HG02623 (cell line): Measurements from ENCODE around the gene ASS1.

ENCODE experiments used
- ATAC-seq: cut with Tn5 transposase; IDR thresholded peaks from one replicate; pipeline ENCODE4 v1.9.1; 2021; ENCODE audit warnings: moderate library complexity; ENCODE audit not compliant: unreplicated experiment

ASS1 gene

DNA sequence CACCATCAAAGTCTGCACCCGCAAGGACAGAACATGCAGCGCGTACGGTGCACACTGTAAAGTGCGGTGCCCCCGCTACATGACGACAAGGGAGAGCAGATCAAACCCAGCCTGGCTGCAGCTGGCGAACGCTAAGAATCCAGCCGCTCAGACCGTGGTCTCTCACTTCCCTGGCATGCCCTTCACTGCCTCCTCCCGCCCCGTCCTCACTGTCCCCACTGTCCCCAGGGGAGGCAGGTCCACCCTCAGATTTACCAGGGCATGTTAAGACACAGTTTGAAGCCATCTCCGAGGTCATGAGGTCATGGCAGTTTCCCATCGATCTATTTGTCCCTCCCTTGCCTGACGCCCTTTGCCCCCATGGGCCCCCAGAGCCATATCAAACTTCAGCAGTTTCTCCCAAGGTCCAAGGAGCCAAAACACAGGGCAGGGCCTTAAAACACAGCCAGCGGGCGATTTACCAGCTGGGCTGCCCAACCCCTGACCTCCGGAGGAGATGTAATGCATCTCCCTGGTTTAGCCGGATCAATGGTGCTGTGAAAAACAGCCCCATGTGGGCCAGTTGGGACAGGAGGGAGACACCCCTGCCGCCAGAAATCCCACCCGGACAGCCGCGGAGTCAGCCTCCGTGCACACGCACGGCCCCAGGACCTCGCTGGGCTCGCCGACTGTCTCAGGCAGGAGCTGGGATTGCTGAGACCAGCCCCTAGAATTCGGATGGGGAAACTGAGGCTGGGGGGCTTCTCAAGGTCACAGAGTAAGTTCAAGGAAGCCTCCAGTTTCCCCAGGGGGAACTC is 82.3 kb downstream of the ASS1 start:
- ATAC-seq = no peak

DNA sequence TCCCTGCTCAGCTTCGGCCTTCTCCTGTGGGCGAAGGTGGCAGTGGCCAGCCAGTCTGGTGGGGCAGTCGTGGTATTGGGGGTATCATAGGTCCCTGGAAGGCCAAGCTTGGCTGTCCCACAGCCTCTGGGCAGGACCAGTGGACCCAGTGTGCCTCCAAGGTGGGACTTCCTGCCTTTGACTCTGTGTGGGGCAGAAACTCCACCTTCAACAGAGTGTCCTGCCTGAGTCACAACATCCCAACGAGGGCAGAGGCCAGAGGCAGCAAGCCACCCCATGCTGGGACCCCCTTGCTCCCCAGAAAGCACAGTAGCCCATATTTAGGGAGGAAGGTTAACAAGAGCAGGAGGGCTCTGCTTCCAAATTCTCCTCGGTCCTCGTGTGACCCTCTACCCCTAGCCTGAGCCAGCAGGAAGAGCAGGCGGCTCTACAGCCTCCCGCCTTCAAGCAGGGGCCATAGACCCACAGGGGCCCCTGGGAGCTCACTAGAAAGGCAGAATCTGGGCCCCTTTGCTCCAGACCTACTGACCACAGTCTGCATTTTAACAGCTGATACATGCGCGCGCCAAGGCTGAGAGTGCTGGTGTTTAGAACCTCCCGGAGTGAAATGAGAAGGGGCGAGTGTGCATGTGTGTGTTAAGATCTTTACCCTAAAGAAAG is 83.0 kb downstream of the ASS1 start:
- no peak for ATAC-seq

DNA sequence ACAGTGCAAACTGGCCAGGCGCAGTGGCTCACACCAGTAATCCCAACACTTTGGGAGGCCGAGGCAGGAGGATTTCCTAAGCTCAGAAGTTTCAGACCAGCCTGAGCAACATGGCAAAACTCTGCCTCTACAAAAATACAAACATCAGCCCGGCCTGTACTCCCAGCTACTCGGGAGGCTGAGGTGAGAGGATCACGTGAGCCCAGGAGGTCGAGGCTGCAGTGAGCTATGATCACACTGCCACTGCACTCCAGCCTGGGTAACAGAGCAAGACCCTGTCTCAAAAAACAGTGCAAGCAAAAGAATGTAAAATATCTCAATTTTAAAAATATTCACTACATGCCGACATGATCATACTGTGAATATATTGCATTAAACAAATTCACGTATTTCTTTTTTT is 83.9 kb downstream of the ASS1 start:
- ATAC-seq = no peak

DNA sequence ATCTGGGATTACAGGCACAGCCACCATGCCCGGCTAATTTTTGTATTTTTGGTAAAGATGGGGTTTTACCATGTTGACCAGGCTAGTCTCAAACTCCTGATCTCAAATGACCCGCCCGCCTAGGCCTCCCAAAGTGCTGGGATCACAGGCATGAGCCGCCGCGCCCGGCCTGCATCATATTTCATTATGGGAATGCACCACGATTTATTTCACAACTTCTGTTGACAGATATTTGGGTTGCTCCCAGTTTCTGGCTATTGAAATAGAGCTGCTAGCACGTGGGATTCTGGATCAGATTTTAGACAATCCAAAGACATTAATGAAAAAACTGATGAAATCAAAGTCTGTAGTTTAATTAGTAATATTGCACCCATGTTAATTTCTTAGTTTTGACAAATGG is 86.2 kb downstream of the ASS1 start:
- ATAC-seq = no peak

DNA sequence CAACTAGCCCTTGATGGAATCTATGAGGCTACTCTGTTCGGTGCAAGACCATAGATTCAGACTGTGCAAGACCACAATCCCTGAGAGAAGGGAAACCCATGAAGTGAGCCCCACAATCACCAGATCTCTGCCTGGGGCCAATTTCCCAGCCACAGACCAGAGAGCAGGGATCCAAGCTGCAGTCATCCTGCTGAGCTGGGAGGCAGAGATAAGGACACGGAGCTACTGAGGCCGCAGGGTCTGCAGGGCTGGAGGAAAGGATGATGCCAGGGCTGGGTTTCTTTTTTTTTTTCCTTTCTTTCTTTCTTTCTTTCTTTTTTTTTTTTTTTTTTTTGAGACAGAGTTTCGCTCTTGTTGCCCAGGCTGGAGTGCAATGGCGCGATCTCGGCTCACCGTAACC is 86.9 kb downstream of the ASS1 start:
- ATAC-seq = no peak

DNA sequence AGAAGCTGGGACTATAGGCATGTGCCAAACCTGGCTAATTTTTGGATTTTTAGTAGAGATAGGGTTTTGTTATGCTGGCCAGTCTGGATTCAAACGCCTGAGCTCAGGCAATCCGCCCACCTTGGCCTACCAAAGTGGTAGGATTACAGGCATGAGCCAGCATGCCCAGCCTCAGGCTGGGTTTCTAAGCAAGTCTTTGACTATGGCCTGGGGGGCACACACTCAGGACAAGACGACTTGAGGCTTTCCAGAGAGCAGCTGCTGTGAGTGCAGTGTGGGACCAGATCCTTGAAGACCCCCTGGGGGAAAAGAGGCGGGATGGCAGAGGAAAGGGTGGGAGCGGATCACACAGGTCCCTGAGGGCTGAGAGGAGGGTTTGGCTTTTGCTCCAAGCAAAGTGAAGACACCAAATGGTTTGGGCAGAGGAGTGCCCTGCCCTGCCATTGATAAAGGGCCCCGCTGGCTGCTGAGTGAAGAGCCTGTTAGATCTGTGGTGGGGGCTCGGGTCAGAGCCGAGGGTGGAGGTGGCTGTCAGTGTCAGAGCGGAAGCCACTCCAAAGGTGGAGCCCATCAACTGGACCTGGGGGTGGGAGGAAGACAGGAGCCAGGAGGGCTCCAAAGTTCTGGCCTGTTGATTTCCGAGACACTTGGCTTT is 87.8 kb downstream of the ASS1 start:
- ATAC-seq = no peak

DNA sequence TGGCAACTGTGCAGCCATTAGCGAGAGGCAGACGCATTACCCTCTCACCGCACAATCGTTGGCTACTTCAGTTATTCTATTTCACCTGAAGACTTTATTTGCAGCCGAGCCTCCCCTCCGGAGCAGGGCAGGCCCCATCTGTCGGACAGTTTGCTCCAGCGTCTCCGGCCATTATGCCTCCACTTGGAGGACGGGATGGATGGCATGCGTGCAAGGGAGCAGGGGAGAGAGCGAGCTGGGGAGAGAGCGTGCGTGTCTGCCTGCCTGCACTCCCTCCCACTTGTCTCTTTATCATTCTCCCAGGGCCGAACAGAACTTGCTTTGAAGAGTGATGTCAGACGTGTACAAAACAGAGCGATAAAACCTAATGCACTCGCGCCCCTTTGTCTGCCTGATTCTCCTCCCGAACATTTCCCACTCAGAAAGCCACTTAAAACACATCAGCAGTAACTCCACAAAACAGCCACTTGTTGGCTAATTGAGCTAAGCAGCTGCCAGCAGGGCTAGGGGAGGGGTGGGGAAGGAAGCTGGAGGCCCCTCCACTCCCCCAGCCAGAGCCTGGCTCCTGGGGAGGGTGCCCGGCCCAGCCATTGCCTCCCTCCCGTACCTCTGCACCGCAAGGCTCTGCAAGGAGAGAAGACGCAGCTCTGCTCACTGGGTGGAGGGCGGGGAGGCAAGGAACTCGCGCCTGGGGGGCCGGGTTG is 91.2 kb downstream of the ASS1 start:
- no peak for ATAC-seq

DNA sequence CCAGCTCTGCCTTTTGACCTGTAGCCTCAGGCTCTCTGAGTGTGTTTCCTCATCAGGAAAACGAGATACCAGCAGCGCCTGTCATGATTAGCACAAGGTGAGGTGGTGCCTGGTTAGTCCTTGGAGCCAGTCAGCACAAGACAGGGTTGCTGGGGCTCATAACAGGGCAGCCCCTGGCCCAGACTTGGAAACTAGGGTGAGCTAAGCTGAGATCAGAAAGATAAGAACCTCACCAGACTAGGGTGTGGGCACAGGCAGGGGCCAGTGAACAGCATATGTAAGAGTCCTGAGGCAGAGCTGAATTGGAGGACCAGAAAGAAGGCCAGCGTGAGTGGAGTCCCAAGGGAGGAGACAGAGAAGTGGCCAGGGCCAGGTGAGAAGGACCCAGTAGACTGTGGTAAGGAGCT is 91.9 kb downstream of the ASS1 start:
- no peak for ATAC-seq

DNA sequence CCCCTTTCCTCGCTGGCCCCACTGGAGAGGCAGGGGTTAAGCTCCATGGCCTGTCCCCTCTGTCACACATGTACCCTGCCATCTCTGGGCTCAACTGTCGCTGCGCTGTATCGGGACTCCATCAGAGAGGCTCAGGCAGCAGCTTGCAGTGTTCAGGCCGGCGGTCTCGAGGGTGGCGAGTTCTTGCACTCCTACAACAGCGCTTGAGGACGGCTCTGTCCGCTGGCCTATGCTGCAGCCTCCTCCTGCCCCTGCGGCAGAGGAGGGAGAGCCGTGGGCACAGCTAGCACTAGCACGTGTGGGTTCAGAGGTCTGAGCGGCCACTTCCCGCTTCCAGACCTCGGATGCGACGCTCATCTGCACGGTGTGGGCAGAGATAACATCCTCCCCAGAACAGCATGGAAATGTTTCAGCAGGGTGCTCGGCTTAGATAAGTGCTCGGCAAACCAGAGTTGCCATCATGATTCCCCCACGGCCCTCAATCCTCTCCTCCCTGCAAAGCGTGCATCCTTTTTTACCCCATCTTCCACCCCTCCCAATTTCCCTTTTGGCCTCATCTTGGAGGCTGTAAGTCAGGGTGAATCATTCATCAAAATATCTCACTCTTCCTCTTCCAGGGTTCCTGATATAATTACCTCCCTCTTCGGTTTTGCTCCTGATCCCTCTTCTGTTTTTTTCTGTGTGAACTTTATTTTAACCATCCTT is 92.7 kb downstream of the ASS1 start:
- ATAC-seq = no peak

DNA sequence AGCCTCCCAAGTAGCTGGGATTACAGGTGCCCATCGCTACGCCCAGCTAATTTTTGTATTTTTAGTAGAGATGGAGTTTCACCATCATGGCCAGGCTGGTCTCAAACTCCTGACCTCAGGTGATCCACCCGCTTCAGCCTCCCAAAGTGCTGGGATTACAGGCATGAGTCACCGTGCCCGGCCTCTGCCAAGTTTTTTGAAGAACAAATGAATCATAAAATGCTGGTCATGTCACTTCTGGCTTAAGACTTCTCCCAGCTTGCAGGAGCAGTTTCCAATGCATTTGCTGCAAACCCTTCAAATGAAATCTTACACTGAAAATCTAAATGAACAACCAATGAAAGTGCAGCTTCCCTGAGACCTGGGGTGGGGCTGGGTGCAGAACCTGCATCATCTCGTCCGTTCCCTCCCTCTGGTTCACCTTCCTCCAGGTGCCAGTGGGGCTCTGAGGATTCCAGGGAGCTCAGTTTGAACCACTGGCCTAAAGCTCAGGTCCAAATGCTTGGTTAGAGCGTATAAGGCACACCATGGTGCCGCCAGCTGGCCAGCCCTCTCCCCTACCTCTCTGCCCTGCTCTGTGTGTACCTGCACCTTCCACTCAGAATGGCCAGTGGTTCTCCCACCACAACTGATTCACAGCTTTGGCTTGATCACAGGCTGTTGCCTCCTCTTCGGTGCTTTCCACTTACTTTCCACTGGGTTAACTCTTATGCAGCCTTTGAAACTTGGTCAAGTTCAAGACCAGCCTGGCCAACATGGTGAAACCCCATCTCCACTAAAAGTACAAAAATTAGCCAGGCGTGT is 94.9 kb downstream of the ASS1 start:
- no peak for ATAC-seq

DNA sequence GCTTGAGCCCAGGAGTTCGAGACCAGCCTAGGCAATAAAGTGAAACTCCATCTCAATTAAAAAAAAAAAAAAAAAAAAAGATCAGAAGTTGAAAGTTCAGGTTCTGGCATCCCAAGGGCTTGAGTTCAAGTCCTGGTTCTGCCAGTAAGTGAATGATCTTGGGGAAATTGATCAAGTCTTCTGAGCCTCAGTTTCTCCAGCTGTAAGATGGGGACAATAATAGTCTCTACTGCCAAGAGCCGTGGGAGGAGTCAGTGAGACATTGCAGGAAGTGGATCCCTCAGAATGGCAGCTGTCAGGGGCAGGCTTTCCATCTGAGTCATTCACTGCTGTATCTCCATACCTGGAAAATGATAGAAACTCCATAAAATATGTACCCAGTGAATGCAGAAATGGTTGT is 96.8 kb downstream of the ASS1 start:
- no peak for ATAC-seq

DNA sequence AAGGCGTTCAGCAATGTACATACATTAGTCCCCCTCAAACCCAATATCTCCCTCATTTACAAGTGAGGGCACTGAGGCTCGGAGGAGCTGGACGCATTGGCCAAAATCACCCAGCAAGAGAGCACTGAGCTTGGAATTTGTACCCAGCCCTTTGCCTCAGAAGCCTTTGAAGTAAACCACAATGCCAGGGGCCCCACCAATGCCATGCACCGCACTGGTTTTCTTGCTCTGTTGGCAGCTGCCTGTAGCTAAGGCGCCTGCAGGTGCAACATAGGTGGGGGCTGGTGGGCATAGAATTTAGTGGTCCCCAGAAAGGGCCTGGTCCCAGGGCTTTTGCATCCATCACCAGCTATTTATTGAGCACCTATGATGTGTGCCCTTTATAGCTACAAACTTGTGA is 97.3 kb downstream of the ASS1 start:
- no peak for ATAC-seq

DNA sequence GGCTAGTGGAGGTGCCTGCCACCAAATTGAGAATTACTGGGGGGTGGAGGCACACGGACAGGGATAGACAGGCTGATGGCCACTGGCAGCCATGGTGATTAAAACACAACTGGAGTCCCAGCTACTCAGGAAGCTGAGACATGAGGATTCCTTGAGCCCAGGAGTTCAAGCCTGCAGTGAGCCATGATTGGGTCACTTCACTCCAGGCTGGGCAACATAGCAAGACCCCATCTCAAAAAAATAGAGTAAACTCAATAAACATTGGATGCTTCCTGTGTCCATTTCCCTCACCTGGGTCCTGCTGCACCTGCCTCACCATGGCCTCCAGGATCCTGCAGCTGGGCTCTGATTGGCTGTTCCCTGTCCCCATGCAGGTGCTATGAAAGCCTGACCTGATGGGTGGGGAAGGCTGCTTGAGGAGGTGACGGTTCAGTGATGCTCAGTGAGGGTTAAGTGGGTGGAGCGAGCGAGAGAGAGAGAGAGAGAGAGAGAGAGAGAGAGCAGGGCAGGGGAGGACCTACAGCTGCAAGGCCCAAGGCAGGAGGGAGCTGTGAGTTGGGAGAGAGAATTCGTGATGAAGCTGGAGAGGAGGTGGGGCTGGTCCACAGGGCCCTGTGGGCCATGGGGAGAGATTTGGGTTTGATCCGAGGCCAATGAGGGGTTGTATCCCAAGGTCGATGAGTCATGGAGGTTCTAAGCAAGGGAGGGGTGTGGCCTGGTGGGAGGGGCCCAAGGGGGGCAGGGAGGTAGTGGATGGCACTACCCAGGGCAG is 97.9 kb downstream of the ASS1 start:
- ATAC-seq = no peak

DNA sequence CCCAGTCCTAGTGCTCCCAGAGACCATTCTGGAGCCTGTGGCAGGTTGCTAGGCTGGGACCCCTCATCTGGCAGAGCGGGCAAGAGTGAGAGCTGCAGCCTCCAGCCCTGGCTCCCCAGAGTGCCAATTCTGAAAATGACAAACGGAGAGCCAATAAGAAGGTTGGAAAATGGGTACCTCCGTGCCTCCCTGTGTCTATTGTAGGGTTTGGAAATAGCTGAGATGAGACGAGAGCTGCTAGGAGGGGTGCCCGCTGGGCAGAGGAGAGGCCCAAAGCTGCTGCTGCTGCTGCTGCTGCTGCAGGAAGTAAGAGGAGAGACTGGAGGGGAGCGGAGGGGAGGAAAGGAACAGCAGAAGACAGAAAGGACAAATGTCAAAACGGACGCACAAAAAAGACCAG is 98.6 kb downstream of the ASS1 start:
- no peak for ATAC-seq

DNA sequence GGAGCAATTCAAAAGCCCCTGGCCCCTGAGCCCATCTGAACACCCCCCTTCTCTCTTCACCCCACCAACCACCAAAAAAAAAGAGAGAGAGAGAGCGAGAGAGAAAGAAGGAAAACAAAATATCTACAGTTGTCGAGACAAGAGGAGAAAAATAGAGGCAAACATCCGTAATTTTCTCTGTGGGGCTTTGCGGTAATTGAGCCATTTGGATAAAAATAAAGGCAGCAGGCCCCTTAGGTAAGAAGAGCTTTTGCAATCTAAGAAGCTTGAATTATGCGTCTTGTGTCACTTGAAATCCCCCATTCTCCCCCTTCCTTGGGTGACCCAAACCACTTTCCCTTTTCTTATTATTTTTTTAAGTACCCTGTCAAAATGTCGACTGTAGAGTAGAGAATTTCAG is 99.1 kb downstream of the ASS1 start:
- no peak for ATAC-seq

DNA sequence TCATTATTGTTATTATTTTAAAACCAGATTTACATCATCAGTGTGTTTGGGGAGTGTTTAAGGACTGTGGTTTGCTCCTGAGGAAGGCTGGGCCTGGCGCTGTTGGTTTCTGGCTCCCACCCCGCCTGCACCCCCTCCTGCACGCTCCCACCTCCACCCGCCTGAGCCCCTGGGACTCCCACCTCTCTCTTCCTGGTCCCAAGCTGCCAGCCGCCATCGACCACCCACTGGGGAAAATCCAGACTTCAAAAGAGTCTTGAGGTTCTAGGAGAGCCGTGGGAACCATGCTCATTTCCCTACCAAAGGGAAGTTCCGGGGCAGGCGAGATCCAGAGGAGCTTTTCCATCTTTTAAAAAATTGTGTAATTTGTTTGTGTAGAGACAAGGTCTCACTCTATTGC is 99.6 kb downstream of the ASS1 start:
- no peak for ATAC-seq

DNA sequence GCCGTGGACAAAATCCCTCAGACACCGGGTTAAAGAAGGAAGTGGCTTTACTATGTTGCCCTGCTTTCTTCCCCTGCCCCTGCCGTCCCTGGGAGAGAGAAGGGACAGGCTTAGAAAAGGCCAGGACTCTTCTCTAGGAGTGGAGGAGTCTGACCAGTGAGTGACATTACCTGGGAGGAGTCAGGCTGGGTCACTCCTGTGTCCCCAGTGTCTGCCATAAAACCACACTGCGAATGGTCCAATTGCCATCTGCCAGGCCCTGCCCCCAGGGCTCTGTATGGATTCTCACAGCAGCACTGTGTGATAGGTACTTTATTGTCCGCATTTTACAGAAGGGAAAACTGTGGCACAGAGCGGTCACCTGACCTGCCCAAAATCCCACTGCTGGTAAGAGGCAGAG is 103.3 kb downstream of the ASS1 start:
- no peak for ATAC-seq

DNA sequence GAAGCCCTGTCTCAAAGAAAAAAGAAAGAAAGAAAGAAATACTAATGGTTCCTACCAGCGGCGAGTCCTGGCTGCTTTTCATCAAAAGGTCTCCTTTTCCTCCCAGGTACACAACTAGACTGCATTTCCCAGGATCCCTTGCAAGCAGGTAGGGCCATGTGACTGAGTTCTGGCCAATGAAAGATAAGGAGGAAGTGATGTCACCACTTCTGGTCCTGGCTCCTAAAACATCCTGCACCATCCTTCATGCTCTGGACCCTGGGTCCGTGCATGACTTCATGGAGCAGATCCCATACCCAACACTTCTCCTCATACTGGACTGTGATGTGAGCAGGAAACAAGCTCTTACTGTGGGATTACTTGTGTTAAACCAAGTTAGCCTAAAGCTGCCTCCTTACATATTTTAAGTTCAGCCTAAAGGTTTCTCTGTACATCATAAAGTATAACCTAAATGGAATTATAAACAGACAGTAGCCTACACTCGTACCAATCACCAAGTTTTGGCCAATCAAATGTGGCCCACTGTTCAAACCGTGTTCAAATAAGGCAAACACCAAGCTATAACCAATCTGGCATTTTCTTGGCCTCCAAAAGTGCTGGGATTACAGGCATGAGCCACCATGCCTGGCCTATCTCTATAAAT is 104.5 kb downstream of the ASS1 start:
- no peak for ATAC-seq
